ENCODE results near the gene OR2C3.
A peak's percentile ranks its signal among the peaks of the same experiment; 100 is the strongest.

Gene OR2C3

GRCh38 chr1:247548769-247549182, 12.5 kb upstream of the OR2C3 start, which contains the start of gene GCSAML:
GCSAML (plus strand) TSS chr1:247549134; CDS start chr1:247549192, 58 bp downstream.
- Histone ChIP-seq H3K9ac (ENCODE audit: low read length in 5 of 5) (no peak within 1 kb of the TSS), H3K4me3 (ENCODE audit: low read depth in 1 of 5, low read length in 5 of 5) (no peak within 1 kb of the TSS), H3K36me3 (ENCODE audit: control insufficient read depth in 5 of 5, insufficient read depth in 5 of 5, low read length in 5 of 5) (no peaks in the 10 kb centered on the region), H3K27me3 (ENCODE audit: control insufficient read depth in 5 of 5, insufficient read depth in 4 of 5, low read length in 5 of 5) (no peaks in the 10 kb centered on the region), H3K9me3 (ENCODE audit: control insufficient read depth in 5 of 5, low read length in 5 of 5) (no peaks in the 10 kb centered on the region), H3K4me1 (ENCODE audit: control insufficient read depth in 5 of 5, insufficient read depth in 5 of 5, low read length in 5 of 5) (peaks cover 0 to 2% (median 0%) of the 10 kb centered on the region in 5 donors), H3K27ac (ENCODE audit: low read depth, low read length) (no peak within 1 kb of the TSS)

- H3K9ac ChIP-seq (ENCODE audit: low read length in 5 of 5): no peak overlapping the region
- peaks cover 0 to 2% (median 0%) of the 10 kb centered on the region in 5 donors for H3K4me1 ChIP-seq (ENCODE audit: control insufficient read depth in 5 of 5, insufficient read depth in 5 of 5, low read length in 5 of 5)
- H3K27me3 ChIP-seq (ENCODE audit: control insufficient read depth in 5 of 5, insufficient read depth in 4 of 5, low read length in 5 of 5): no peaks in the 10 kb centered on the region
- no peak overlapping the region for H3K27ac ChIP-seq (ENCODE audit: low read depth, low read length)
- H3K36me3 ChIP-seq (ENCODE audit: control insufficient read depth in 5 of 5, insufficient read depth in 5 of 5, low read length in 5 of 5): no peaks in the 10 kb centered on the region
- no peak overlapping the region for H3K4me3 ChIP-seq (ENCODE audit: low read depth in 1 of 5, low read length in 5 of 5)
- no peaks in the 10 kb centered on the region for H3K9me3 ChIP-seq (ENCODE audit: control insufficient read depth in 5 of 5, low read length in 5 of 5)
Measured at GRCh38 chr1:247548092-247548491, 11.9 kb upstream of the OR2C3 start.

GRCh38 chr1:247542811-247543210, 6.6 kb upstream of the OR2C3 start:
- Histone ChIP-seq H3K27ac (ENCODE audit: low read depth, low read length) (no peak overlapping the region), H3K4me1 (ENCODE audit: control insufficient read depth in 5 of 5, insufficient read depth in 5 of 5, low read length in 5 of 5) (peaks cover 0 to 2% (median 0%) of the 10 kb centered on the region in 5 donors), H3K27me3 (ENCODE audit: control insufficient read depth in 5 of 5, insufficient read depth in 4 of 5, low read length in 5 of 5) (no peaks in the 10 kb centered on the region), H3K9me3 (ENCODE audit: control insufficient read depth in 5 of 5, low read length in 5 of 5) (no peaks in the 10 kb centered on the region), H3K4me3 (ENCODE audit: low read depth in 1 of 5, low read length in 5 of 5) (no peak overlapping the region), H3K36me3 (ENCODE audit: control insufficient read depth in 5 of 5, insufficient read depth in 5 of 5, low read length in 5 of 5) (no peaks in the 10 kb centered on the region), H3K9ac (ENCODE audit: low read length in 5 of 5) (no peak overlapping the region)

GRCh38 chr1:247540581-247540980, 4.3 kb upstream of the OR2C3 start:
- Histone ChIP-seq H3K27ac (ENCODE audit: low read depth, low read length) (no peak overlapping the region), H3K4me3 (ENCODE audit: low read depth in 1 of 5, low read length in 5 of 5) (no peak overlapping the region), H3K27me3 (ENCODE audit: control insufficient read depth in 5 of 5, insufficient read depth in 4 of 5, low read length in 5 of 5) (no peaks in the 10 kb centered on the region), H3K9ac (ENCODE audit: low read length in 5 of 5) (no peak overlapping the region), H3K9me3 (ENCODE audit: control insufficient read depth in 5 of 5, low read length in 5 of 5) (peaks cover 0 to 3% (median 0%) of the 10 kb centered on the region in 5 donors), H3K36me3 (ENCODE audit: control insufficient read depth in 5 of 5, insufficient read depth in 5 of 5, low read length in 5 of 5) (no peaks in the 10 kb centered on the region), H3K4me1 (ENCODE audit: control insufficient read depth in 5 of 5, insufficient read depth in 5 of 5, low read length in 5 of 5) (no peaks in the 10 kb centered on the region)

- Histone ChIP-seq H3K4me1 (ENCODE audit: control insufficient read depth in 5 of 5, insufficient read depth in 5 of 5, low read length in 5 of 5) (no peaks in the 10 kb centered on the region), H3K4me3 (ENCODE audit: low read depth in 1 of 5, low read length in 5 of 5) (no peak overlapping the region), H3K9me3 (ENCODE audit: control insufficient read depth in 5 of 5, low read length in 5 of 5) (peaks cover 0 to 3% (median 0%) of the 10 kb centered on the region in 5 donors), H3K9ac (ENCODE audit: low read length in 5 of 5) (no peak overlapping the region), H3K27me3 (ENCODE audit: control insufficient read depth in 5 of 5, insufficient read depth in 4 of 5, low read length in 5 of 5) (no peaks in the 10 kb centered on the region), H3K27ac (ENCODE audit: low read depth, low read length) (no peak overlapping the region), H3K36me3 (ENCODE audit: control insufficient read depth in 5 of 5, insufficient read depth in 5 of 5, low read length in 5 of 5) (no peaks in the 10 kb centered on the region)
Measured at GRCh38 chr1:247539215-247539614, 3.0 kb upstream of the OR2C3 start.

GRCh38 chr1:247538561-247538960, 2.3 kb upstream of the OR2C3 start:
- no peak overlapping the region for H3K27ac ChIP-seq (ENCODE audit: low read depth, low read length)
- H3K27me3 ChIP-seq (ENCODE audit: control insufficient read depth in 5 of 5, insufficient read depth in 4 of 5, low read length in 5 of 5): no peaks in the 10 kb centered on the region
- peaks cover 0 to 3% (median 0%) of the 10 kb centered on the region in 5 donors for H3K9me3 ChIP-seq (ENCODE audit: control insufficient read depth in 5 of 5, low read length in 5 of 5)
- H3K4me1 ChIP-seq (ENCODE audit: control insufficient read depth in 5 of 5, insufficient read depth in 5 of 5, low read length in 5 of 5): no peaks in the 10 kb centered on the region
- H3K9ac ChIP-seq (ENCODE audit: low read length in 5 of 5): no peak overlapping the region
- H3K36me3 ChIP-seq (ENCODE audit: control insufficient read depth in 5 of 5, insufficient read depth in 5 of 5, low read length in 5 of 5): no peaks in the 10 kb centered on the region
- H3K4me3 ChIP-seq (ENCODE audit: low read depth in 1 of 5, low read length in 5 of 5): no peak overlapping the region

GRCh38 chr1:247535402-247535801, 838 bp downstream of the OR2C3 start:
- Histone ChIP-seq H3K9ac (ENCODE audit: low read length in 5 of 5) (no peak overlapping the region), H3K27me3 (ENCODE audit: control insufficient read depth in 5 of 5, insufficient read depth in 4 of 5, low read length in 5 of 5) (peaks cover 0 to 7% (median 3%) of the 10 kb centered on the region in 5 donors), H3K27ac (ENCODE audit: low read depth, low read length) (no peak overlapping the region), H3K9me3 (ENCODE audit: control insufficient read depth in 5 of 5, low read length in 5 of 5) (peaks cover 0 to 3% (median 2%) of the 10 kb centered on the region in 5 donors), H3K4me1 (ENCODE audit: control insufficient read depth in 5 of 5, insufficient read depth in 5 of 5, low read length in 5 of 5) (no peaks in the 10 kb centered on the region), H3K36me3 (ENCODE audit: control insufficient read depth in 5 of 5, insufficient read depth in 5 of 5, low read length in 5 of 5) (no peaks in the 10 kb centered on the region), H3K4me3 (ENCODE audit: low read depth in 1 of 5, low read length in 5 of 5) (no peak overlapping the region)

- H3K36me3 ChIP-seq (ENCODE audit: control insufficient read depth in 5 of 5, insufficient read depth in 5 of 5, low read length in 5 of 5): no peaks in the 10 kb centered on the region
- H3K27ac ChIP-seq (ENCODE audit: low read depth, low read length): no peak overlapping the region
- peaks cover 0 to 2% (median 0%) of the 10 kb centered on the region in 5 donors for H3K9me3 ChIP-seq (ENCODE audit: control insufficient read depth in 5 of 5, low read length in 5 of 5)
- no peak overlapping the region for H3K9ac ChIP-seq (ENCODE audit: low read length in 5 of 5)
- no peaks in the 10 kb centered on the region for H3K4me1 ChIP-seq (ENCODE audit: control insufficient read depth in 5 of 5, insufficient read depth in 5 of 5, low read length in 5 of 5)
- H3K27me3 ChIP-seq (ENCODE audit: control insufficient read depth in 5 of 5, insufficient read depth in 4 of 5, low read length in 5 of 5): peaks cover 0 to 7% (median 5%) of the 10 kb centered on the region in 5 donors
- H3K4me3 ChIP-seq (ENCODE audit: low read depth in 1 of 5, low read length in 5 of 5): no peak overlapping the region
Measured at GRCh38 chr1:247531937-247532336, 4.3 kb downstream of the OR2C3 start.

GRCh38 chr1:247530785-247531184, 5.5 kb downstream of the OR2C3 start:
- Histone ChIP-seq H3K27ac (ENCODE audit: low read depth, low read length) (no peak overlapping the region), H3K9me3 (ENCODE audit: control insufficient read depth in 5 of 5, low read length in 5 of 5) (peaks cover 0 to 2% (median 0%) of the 10 kb centered on the region in 5 donors), H3K4me1 (ENCODE audit: control insufficient read depth in 5 of 5, insufficient read depth in 5 of 5, low read length in 5 of 5) (no peaks in the 10 kb centered on the region), H3K9ac (ENCODE audit: low read length in 5 of 5) (no peak overlapping the region), H3K27me3 (ENCODE audit: control insufficient read depth in 5 of 5, insufficient read depth in 4 of 5, low read length in 5 of 5) (peaks cover 0 to 7% (median 5%) of the 10 kb centered on the region in 5 donors), H3K4me3 (ENCODE audit: low read depth in 1 of 5, low read length in 5 of 5) (peak overlapping the region in 3 of 5 donors; percentile 28 to 35 (median 30)), H3K36me3 (ENCODE audit: control insufficient read depth in 5 of 5, insufficient read depth in 5 of 5, low read length in 5 of 5) (no peaks in the 10 kb centered on the region)

GRCh38 chr1:247529771-247530355, 6.4 kb downstream of the OR2C3 start:
- Histone ChIP-seq H3K9me3 (ENCODE audit: control insufficient read depth in 5 of 5, low read length in 5 of 5) (peaks cover 0 to 2% (median 0%) of the 10 kb centered on the region in 5 donors), H3K4me3 (ENCODE audit: low read depth in 1 of 5, low read length in 5 of 5) (no peak overlapping the region)

More at GRCh38 chr1:247529771-247530355, 6.4 kb downstream of the OR2C3 start:
- no peak overlapping the region for H3K9ac ChIP-seq (ENCODE audit: low read length in 5 of 5)
- no peaks in the 10 kb centered on the region for H3K4me1 ChIP-seq (ENCODE audit: control insufficient read depth in 5 of 5, insufficient read depth in 5 of 5, low read length in 5 of 5)
- no peaks in the 10 kb centered on the region for H3K36me3 ChIP-seq (ENCODE audit: control insufficient read depth in 5 of 5, insufficient read depth in 5 of 5, low read length in 5 of 5)
- H3K27me3 ChIP-seq (ENCODE audit: control insufficient read depth in 5 of 5, insufficient read depth in 4 of 5, low read length in 5 of 5): peaks cover 0 to 7% (median 5%) of the 10 kb centered on the region in 5 donors
- H3K27ac ChIP-seq (ENCODE audit: low read depth, low read length): no peak overlapping the region
